ENCODE data around the gene NDE1.

Gene NDE1

DNA sequence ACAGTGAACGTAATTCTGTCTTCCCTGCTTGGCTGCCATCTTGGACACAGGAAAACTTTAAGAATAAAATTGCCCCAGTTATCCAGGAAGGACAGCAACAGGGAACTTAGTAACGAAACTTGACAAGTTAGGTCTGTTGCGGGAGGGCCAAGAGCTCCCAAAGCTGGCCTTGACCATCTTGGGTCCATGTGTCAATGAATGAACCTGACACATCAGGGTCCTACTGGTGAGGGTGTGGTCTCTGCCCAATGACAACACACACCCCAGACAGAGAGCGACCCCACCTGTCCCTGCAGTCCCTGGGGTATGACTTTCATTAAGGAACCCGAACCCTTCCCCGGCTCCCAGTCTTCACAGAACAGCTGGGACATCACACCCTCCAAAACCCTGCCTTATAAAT, 96.3 kb downstream of the NDE1 start:
- TF ChIP-seq, protein P1, sequence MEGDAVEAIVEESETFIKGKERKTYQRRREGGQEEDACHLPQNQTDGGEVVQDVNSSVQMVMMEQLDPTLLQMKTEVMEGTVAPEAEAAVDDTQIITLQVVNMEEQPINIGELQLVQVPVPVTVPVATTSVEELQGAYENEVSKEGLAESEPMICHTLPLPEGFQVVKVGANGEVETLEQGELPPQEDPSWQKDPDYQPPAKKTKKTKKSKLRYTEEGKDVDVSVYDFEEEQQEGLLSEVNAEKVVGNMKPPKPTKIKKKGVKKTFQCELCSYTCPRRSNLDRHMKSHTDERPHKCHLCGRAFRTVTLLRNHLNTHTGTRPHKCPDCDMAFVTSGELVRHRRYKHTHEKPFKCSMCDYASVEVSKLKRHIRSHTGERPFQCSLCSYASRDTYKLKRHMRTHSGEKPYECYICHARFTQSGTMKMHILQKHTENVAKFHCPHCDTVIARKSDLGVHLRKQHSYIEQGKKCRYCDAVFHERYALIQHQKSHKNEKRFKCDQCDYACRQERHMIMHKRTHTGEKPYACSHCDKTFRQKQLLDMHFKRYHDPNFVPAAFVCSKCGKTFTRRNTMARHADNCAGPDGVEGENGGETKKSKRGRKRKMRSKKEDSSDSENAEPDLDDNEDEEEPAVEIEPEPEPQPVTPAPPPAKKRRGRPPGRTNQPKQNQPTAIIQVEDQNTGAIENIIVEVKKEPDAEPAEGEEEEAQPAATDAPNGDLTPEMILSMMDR (IDR thresholded peaks at IDR 0.05; ENCODE audit: low read depth, low read length), result no peak

DNA sequence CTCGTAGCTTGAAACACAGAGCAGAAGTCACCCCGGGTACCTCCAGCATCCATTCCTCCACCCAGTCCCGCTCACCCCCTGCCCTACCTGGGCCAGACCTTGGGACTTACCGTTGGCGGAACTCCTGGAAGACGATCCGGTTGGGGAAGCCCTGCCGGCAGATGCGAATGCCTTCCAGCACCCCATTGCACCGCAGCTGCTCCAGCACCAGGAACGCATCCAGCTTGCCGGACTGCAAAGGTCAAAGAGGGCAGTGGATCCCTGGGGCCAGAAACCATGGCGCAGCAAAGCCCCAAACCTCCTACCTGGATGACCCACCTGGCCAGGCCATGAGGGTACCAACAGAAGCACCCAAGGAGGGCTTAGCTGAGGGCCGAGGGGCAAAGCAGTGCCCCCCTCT, 97.9 kb downstream of the NDE1 start:
- no peak overlapping the region for H3K4me3 ChIP-seq (ENCODE audit: low read depth, low read length)
- TF ChIP-seq, protein P1 (IDR thresholded peaks at IDR 0.05; ENCODE audit: low read depth, low read length), result no peak

More for the DNA sequence above, 96.3 kb downstream of the NDE1 start:
- no peak overlapping the region for H3K4me3 ChIP-seq (ENCODE audit: low read depth, low read length)

DNA sequence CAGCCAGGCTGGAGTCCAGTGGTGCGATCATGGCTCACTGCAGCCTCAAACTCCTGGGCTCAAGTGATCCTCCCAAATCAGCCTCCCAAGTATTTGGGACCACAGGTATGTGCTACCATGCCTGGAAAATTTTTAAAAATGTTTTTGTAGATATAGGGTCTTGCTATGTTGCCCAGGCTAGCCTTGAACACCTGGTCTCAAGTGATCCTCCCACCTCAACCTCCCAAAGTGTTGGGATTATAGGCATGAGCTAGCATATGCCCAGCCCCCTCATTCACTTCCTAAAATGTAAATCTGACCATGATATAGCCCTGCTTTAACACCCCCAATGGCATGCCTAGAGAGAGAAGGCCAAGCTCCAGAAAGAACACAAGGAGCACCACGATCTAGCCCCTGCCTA, 98.6 kb downstream of the NDE1 start:
- TF ChIP-seq, protein P1 (IDR thresholded peaks at IDR 0.05; ENCODE audit: low read depth, low read length), result no peak
- H3K4me3 ChIP-seq (ENCODE audit: low read depth, low read length), result no peak overlapping the region

DNA sequence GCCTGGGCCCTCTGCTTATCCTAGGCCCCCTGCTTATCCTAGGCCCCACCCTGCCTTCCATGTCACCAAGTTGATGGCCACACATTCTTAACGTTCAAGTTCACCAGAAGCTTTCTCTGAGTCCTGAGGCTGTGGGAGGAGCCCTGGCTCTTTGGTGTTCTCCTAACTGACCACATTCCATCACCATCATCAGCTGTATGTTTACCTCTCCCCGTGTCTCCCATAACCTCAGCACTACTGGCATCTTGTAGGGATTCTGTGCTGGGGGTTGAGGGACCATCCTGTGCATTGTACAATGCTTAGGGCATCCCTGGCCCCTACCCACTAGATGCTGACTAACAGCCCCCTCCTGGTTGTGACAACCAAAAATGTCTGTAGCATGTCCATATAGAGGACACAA, 99.3 kb downstream of the NDE1 start:
- no peak overlapping the region for H3K4me3 ChIP-seq (ENCODE audit: low read depth, low read length)
- TF ChIP-seq, protein P1 (IDR thresholded peaks at IDR 0.05; ENCODE audit: low read depth, low read length), result no peak

DNA sequence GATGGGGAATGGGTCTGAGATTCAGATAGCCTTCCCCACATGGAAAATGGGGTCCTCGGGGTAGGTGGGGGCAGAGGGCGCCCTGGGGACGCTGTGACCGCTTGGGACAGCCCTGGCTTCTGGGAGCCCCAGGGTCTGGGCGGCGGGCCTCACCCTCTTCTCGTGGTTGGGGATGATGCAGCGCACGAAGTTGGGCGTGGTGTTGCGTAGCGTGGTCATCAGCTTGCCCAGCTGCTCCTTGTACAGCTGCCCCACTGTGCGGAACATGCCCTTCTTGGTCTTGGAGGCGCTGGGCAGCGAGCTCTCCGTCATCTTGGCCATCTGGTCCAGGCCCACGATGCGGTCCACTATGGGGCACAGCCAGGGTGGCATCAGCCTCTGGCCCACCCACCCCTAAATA, 99.9 kb downstream of the NDE1 start:
- TF ChIP-seq, protein P1 (IDR thresholded peaks at IDR 0.05; ENCODE audit: low read depth, low read length), result no peak
- H3K4me3 ChIP-seq (ENCODE audit: low read depth, low read length), result no peak overlapping the region

DNA sequence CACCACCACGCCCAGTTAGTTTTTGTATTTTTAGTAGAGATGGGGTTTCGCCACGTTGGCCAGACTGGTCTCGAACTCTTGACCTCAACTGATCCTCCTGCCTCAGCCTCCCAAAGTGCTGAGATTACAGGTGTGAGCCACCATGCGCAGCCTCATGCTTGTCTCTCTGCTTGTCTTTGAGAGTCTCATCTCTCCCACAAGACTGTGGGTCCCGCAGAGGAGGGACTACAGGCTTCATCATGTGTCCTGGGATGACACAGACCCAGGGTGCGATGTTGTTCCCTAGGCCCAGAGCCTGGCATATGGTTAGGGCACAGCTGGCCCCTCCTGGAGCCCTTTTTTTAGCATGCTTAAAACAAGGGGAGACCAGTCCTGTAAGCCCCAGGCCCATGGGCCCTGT, 101.9 kb downstream of the NDE1 start:
- TF ChIP-seq, protein P1 (IDR thresholded peaks at IDR 0.05; ENCODE audit: low read depth, low read length), result no peak
- H3K4me3 ChIP-seq (ENCODE audit: low read depth, low read length), result no peak overlapping the region

DNA sequence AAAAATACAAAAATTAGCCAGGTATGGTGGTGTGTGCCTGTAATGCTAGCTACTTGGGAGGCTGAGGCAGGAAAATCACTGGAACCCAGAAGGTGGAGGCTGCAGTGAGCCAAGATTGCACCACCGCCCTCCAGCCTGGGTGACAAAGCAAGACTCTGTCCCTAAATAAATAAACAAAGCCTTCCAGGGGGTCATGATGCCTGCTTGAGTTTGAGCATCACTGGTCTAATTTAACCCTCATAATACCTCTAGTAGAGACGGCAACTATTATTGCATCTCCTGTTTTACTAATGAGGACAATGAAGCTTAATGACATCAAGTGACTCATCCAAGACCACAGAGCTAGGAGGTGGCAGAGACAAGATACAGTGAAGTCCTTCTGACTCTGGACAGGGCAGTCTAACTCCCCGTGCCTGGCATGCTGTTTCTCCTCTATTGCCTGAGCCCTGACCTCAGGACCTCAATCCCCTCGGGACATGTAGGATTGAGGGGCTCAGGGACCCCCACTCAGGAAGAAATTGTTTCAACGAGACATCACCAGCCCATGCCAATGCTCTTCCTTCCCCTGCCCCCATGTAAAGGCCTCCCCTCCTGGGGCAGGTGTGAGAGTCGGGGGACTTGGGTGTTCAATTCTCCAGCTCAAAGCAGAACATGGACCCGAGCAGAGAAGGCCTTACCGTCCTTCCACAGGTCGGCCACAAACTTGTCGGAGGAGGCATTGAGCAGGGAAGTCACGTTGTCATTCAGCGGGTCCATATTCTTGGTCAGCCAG, 102.9 kb downstream of the NDE1 start:
- no peak overlapping the region for H3K4me3 ChIP-seq (ENCODE audit: low read depth, low read length)
- TF ChIP-seq, protein P1 (IDR thresholded peaks at IDR 0.05; ENCODE audit: low read depth, low read length), result no peak
